SK-N-MC (cell line): ENCODE results near the gene TSC2.
"Not testable (repeated sequence)": the region's sequence is repeated elsewhere in the genome, so short reads cannot be mapped to it uniquely, and the experiment has no call there.

Experiments
- EZH2 ChIP-seq: fragments of 200-600 bp; sonication (generic); IDR thresholded peaks from one replicate; pipeline ENCODE4 v1.6.1; 2017; ENCODE audit warnings: antibody characterized with exemption
- FOXP2 ChIP-seq: optimal IDR thresholded peaks from 2 replicates; pipeline ENCODE3; 2011; ENCODE audit warnings: mild to moderate bottlenecking, moderate library complexity; ENCODE audit not compliant: insufficient read depth; ENCODE audit errors: extremely low read length, control extremely low read depth
- POLR2AphosphoS5 ChIP-seq: IDR thresholded peaks from 2 replicates; pipeline ENCODE4 v1.6.1; 2012; ENCODE audit warnings: mild to moderate bottlenecking, low read depth, low read length, borderline replicate concordance

DNA sequence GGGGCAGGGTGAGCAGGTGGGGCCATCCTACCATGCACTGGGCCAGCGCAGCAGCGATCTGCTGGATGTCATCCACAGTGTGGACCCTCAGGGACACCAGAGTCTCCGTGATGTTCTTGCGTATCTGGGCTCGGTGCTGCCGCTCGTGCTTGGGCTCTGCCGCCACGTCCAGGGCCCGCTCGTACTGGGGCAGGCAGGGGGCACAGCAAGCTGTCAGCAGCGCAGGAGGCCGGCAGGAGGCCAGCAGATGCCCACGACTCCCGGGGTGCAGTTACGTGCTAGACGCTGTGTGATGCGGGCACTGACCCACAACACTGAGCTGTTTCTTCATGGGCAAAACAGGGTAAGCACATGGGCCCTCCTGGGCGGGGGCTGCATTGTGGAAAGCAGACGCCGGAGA lies 57.5 kb downstream of the TSC2 start:
- TF ChIP-seq FOXP2, POLR2AphosphoS5, EZH2: not testable (repeated sequence)
